Measurements from ENCODE around the gene NRXN2.

GRCh38 chr11:64719406-64719805 is 3.6 kb downstream of the NRXN2 start:
- no peak for TF ChIP-seq CTCF (IDR thresholded peaks at IDR 0.05; ENCODE audit: low read depth, low read length, missing input control)
- TF ChIP-seq, protein P1, sequence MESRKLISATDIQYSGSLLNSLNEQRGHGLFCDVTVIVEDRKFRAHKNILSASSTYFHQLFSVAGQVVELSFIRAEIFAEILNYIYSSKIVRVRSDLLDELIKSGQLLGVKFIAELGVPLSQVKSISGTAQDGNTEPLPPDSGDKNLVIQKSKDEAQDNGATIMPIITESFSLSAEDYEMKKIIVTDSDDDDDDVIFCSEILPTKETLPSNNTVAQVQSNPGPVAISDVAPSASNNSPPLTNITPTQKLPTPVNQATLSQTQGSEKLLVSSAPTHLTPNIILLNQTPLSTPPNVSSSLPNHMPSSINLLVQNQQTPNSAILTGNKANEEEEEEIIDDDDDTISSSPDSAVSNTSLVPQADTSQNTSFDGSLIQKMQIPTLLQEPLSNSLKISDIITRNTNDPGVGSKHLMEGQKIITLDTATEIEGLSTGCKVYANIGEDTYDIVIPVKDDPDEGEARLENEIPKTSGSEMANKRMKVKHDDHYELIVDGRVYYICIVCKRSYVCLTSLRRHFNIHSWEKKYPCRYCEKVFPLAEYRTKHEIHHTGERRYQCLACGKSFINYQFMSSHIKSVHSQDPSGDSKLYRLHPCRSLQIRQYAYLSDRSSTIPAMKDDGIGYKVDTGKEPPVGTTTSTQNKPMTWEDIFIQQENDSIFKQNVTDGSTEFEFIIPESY (IDR thresholded peaks at IDR 0.05), result no peak
- no peak for TF ChIP-seq HNF4G (IDR thresholded peaks at IDR 0.05)

All from liver (tissue), 3 donors.